Spleen (tissue), 7 donors: ENCODE data around the gene OBP2A.
"Not testable (repeated sequence)": the region's sequence is repeated elsewhere in the genome, so short reads cannot be mapped to it uniquely, and the experiment has no call there.

Source experiments
- CTCF ChIP-seq, 11 experiments: fragments of 200-600 bp in 7 of 11; fragments of 450-650 bp in 4 of 11; sonication (generic) in 4 of 11; IDR thresholded peaks in 8 of 11; conservative IDR thresholded peaks in 3 of 11; 1 replicate in 7 of 11; 2 replicates in 4 of 11; pipeline versions ENCODE4 v1.4.0 to v1.8.0; 2016 to 2021; ENCODE audit warnings: antibody characterized with exemption in 11 of 11, inconsistent platforms in 4 of 11, mild to moderate bottlenecking in 1 of 11
- POLR2AphosphoS5 ChIP-seq, 3 donors: sonication (generic); formaldehyde crosslinking; IDR thresholded peaks; one replicate each; pipeline ENCODE4 v1.5.1; 2017; ENCODE audit warnings: antibody characterized with exemption in 3 of 3
- donor health status: DM: no; HTN: no; CAD: no; lungs with moderate emphysema.
- donor health status: DM: no; HTN: no; CAD: no.
- donor health status: DM: no; HTN: no; CAD: no.

GRCh38 chr9:135545646-135546176 lies at the start of gene OBP2A:
- not testable (repeated sequence) for TF ChIP-seq CTCF (IDR thresholded peaks at IDR 0.05 in 8 of 11, conservative IDR thresholded peaks at IDR 0.05 in 3 of 11); POLR2AphosphoS5 (IDR thresholded peaks at IDR 0.05)
